Measurements from ENCODE around the gene SLC9C2.
"Not testable (repeated sequence)": the region's sequence is repeated elsewhere in the genome, so short reads cannot be mapped to it uniquely, and the experiment has no call there.

The SLC9C2 gene

GRCh38 chr1:173530795-173531693 lies 71.8 kb downstream of the SLC9C2 start:
- no peak overlapping the region for H3K4me3 ChIP-seq (ENCODE audit: low read depth, low read length)
- no peak for TF ChIP-seq CTCF (IDR thresholded peaks at IDR 0.05; ENCODE audit: low read depth, low read length, missing control alignments)
- in situ Hi-C loops (cut with HindIII; ENCODE audit: low sequenced_read_pairs), result no loop called here
- DNase-seq (ENCODE audit: low read depth), result no peak

- TF ChIP-seq CTCF (IDR thresholded peaks at IDR 0.05; ENCODE audit: low read depth, low read length, missing control alignments), result no peak
- no peak overlapping the region for H3K4me3 ChIP-seq (ENCODE audit: low read depth, low read length)
- in situ Hi-C loops (cut with HindIII; ENCODE audit: low sequenced_read_pairs), result no loop called here
- DNase-seq (ENCODE audit: low read depth), result no peak
These were observed 73.8 kb downstream of the SLC9C2 start for GRCh38 chr1:173529106-173529505.

- DNase-seq (ENCODE audit: low read depth), result no peak
- TF ChIP-seq CTCF (IDR thresholded peaks at IDR 0.05; ENCODE audit: low read depth, low read length, missing control alignments), result no peak
- H3K4me3 ChIP-seq (ENCODE audit: low read depth, low read length), result no peak overlapping the region
- in situ Hi-C loops (cut with HindIII; ENCODE audit: low sequenced_read_pairs), result no loop called here
These were observed 75.6 kb downstream of the SLC9C2 start for GRCh38 chr1:173527151-173527826.

GRCh38 chr1:173525926-173526325 lies 76.9 kb downstream of the SLC9C2 start:
- in situ Hi-C loops (cut with HindIII; ENCODE audit: low sequenced_read_pairs), result no loop called here
- no peak for DNase-seq (ENCODE audit: low read depth)
- no peak for TF ChIP-seq CTCF (IDR thresholded peaks at IDR 0.05; ENCODE audit: low read depth, low read length, missing control alignments)
- H3K4me3 ChIP-seq (ENCODE audit: low read depth, low read length), result no peak overlapping the region

GRCh38 chr1:173523329-173523728 lies 79.5 kb downstream of the SLC9C2 start:
- TF ChIP-seq CTCF (IDR thresholded peaks at IDR 0.05; ENCODE audit: low read depth, low read length, missing control alignments), result no peak
- DNase-seq (ENCODE audit: low read depth), result no peak
- no peak overlapping the region for H3K4me3 ChIP-seq (ENCODE audit: low read depth, low read length)
- in situ Hi-C loops (cut with HindIII; ENCODE audit: low sequenced_read_pairs), result no loop called here

DNA sequence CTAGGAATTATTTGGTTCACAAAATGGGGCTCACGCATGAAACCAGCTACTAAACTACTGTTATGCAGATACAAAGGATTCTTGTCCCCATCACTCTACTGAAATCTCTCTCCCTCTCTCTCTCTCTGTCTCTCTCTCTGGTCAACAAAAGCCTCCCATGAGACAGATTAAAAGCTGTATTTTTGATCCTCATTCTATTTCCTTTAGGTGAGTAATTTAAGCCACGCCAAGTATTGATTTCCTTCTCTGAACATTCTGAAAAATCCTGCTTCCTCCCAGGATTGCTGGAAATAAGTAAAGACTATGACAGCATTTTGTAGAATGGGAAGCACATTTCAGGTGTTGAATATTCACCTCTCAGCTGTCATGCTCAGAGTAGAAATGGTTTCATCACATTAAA lies 82.1 kb downstream of the SLC9C2 start:
- no peak for TF ChIP-seq CTCF (IDR thresholded peaks at IDR 0.05; ENCODE audit: low read depth, low read length, missing control alignments)
- in situ Hi-C loops (cut with HindIII; ENCODE audit: low sequenced_read_pairs), result no loop called here

GRCh38 chr1:173514503-173514902 lies 88.4 kb downstream of the SLC9C2 start:
- in situ Hi-C loops (cut with HindIII; ENCODE audit: low sequenced_read_pairs); H3K4me3 ChIP-seq (ENCODE audit: low read depth, low read length); DNase-seq (ENCODE audit: low read depth): not testable (repeated sequence)

More for the DNA sequence above, 82.1 kb downstream of the SLC9C2 start:
- no peak overlapping the region for H3K4me3 ChIP-seq (ENCODE audit: low read depth, low read length)
- no peak for DNase-seq (ENCODE audit: low read depth)

Data from astrocyte of the cerebellum (primary cell).